H9 (cell line): ENCODE data around the gene VPS16. TPM values are rescaled to one million over a fixed set of nuclear protein-coding genes. Genes with fewer than 3 reads are reported as not detected.

Source experiments
- DNase-seq: peaks from one replicate; pipeline ENCODE4 v3.0.0-alpha.2; 2017
- H2AFZ ChIP-seq: one replicate; pipeline ENCODE4 v1.6.1; 2013; ENCODE audit warnings: mild to moderate bottlenecking, low read length, control low read depth, moderate library complexity
- H2AK5ac ChIP-seq: 2 replicates; pipeline ENCODE4 v1.6.1; 2013; ENCODE audit warnings: low read length, control low read depth, mixed read lengths; ENCODE audit not compliant: insufficient read length
- H2BK120ac ChIP-seq: one replicate; pipeline ENCODE4 v1.6.1; 2013; ENCODE audit warnings: low read depth, mild to moderate bottlenecking, low read length, control low read depth, inconsistent platforms; ENCODE audit not compliant: poor library complexity, severe bottlenecking
- H2BK12ac ChIP-seq: 2 replicates; pipeline ENCODE4 v1.6.1; 2013; ENCODE audit warnings: low read length, control low read depth, mixed read lengths, low read depth; ENCODE audit not compliant: insufficient read length
- H2BK15ac ChIP-seq: 2 replicates; pipeline ENCODE4 v1.6.1; 2013; ENCODE audit warnings: low read depth, low read length, control low read depth
- H2BK20ac ChIP-seq: one replicate; pipeline ENCODE4 v1.6.1; 2013; ENCODE audit warnings: low read depth, mild to moderate bottlenecking, low read length, control low read depth, inconsistent platforms; ENCODE audit not compliant: poor library complexity, severe bottlenecking
- H2BK5ac ChIP-seq: 2 replicates; pipeline ENCODE4 v1.6.1; 2013; ENCODE audit warnings: low read length, control low read depth, mixed read lengths; ENCODE audit not compliant: insufficient read length
- H3K14ac ChIP-seq: 2 replicates; pipeline ENCODE4 v1.6.1; 2013; ENCODE audit warnings: low read length, control low read depth; ENCODE audit not compliant: insufficient read depth
- H3K18ac ChIP-seq: 2 replicates; pipeline ENCODE4 v1.6.1; 2013; ENCODE audit warnings: low read depth, mild to moderate bottlenecking, mixed read lengths, low read length, control low read depth; ENCODE audit not compliant: insufficient read length
- H3K23ac ChIP-seq: 2 replicates; pipeline ENCODE4 v1.6.1; 2013; ENCODE audit warnings: low read length, control low read depth, mixed read lengths, low read depth; ENCODE audit not compliant: insufficient read length
- H3K23me2 ChIP-seq: 2 replicates; pipeline ENCODE4 v1.6.1; 2013; ENCODE audit warnings: low read depth, mild to moderate bottlenecking, mixed read lengths, low read length, control low read depth; ENCODE audit not compliant: insufficient read length, poor library complexity, severe bottlenecking
- H3K27ac ChIP-seq: 2 replicates; pipeline ENCODE4 v1.5.1; 2013; ENCODE audit warnings: low read length, control low read depth, mixed read lengths, low read depth; ENCODE audit not compliant: insufficient read length
- H3K27me3 ChIP-seq: 2 replicates; pipeline ENCODE4 v1.6.1; 2013; ENCODE audit warnings: low read length, control low read depth, inconsistent platforms; ENCODE audit not compliant: insufficient read depth
- H3K4ac ChIP-seq: 2 replicates; pipeline ENCODE4 v1.6.1; 2013; ENCODE audit warnings: low read depth, mild to moderate bottlenecking, control low read depth, inconsistent platforms, low read length, moderate library complexity
- H3K4me1 ChIP-seq: 2 replicates; pipeline ENCODE4 v1.6.1; 2013; ENCODE audit warnings: low read length, control low read depth, inconsistent platforms; ENCODE audit not compliant: insufficient read depth
- H3K4me2 ChIP-seq: 2 replicates; pipeline ENCODE4 v1.6.1; 2013; ENCODE audit warnings: low read length, control low read depth, mixed read lengths; ENCODE audit not compliant: insufficient read length, insufficient read depth
- H3K56ac ChIP-seq: 2 replicates; pipeline ENCODE4 v1.6.1; 2013; ENCODE audit warnings: low read depth, mild to moderate bottlenecking, mixed read lengths, low read length, control low read depth; ENCODE audit not compliant: insufficient read length
- H3K79me1 ChIP-seq: 2 replicates; pipeline ENCODE4 v1.6.1; 2013; ENCODE audit warnings: low read depth, mild to moderate bottlenecking, moderate library complexity, low read length, control low read depth, inconsistent platforms; ENCODE audit not compliant: insufficient read depth, poor library complexity, severe bottlenecking
- H3K79me2 ChIP-seq: 2 replicates; pipeline ENCODE4 v1.6.1; 2013; ENCODE audit warnings: low read length, control low read depth, inconsistent platforms; ENCODE audit not compliant: insufficient read depth
- H3K9ac ChIP-seq: 2 replicates; pipeline ENCODE4 v1.6.1; 2013; ENCODE audit warnings: low read length, control low read depth, mixed read lengths; ENCODE audit not compliant: insufficient read length; ENCODE audit errors: extremely low read depth
- H3K9me3 ChIP-seq: one replicate; pipeline ENCODE4 v1.6.1; 2013; ENCODE audit warnings: low read depth, low read length, inconsistent platforms; ENCODE audit not compliant: control insufficient read depth
- H3T11ph ChIP-seq: one replicate; pipeline ENCODE4 v1.6.1; 2013; ENCODE audit warnings: mild to moderate bottlenecking, low read length, control low read depth, inconsistent platforms
- H4K20me1 ChIP-seq: one replicate; pipeline ENCODE4 v1.6.1; 2013; ENCODE audit not compliant: control insufficient read depth, insufficient read length, insufficient read depth
- H4K5ac ChIP-seq: 2 replicates; pipeline ENCODE4 v1.6.1; 2013; ENCODE audit warnings: low read depth, mild to moderate bottlenecking, mixed read lengths, low read length, control low read depth; ENCODE audit not compliant: insufficient read length
- H4K8ac ChIP-seq: replicated peaks from 2 replicates; pipeline ENCODE4 v1.6.1; 2013; ENCODE audit warnings: low read length, control low read depth, mixed read lengths, low read depth; ENCODE audit not compliant: insufficient read length
- H4K91ac ChIP-seq: 2 replicates; pipeline ENCODE4 v1.6.1; 2013; ENCODE audit warnings: low read depth, mild to moderate bottlenecking, moderate library complexity, mixed read lengths, low read length, control low read depth; ENCODE audit not compliant: insufficient read length
- H3K27ac Mint-ChIP-seq, 3 experiments: 2 replicates in 2 of 3; 3 replicates in 1 of 3; pipeline ENCODE4 v1.8.0; 2020 to 2021; ENCODE audit warnings: mixed read lengths in 3 of 3, mild to moderate bottlenecking in 1 of 3, moderate library complexity in 1 of 3
- H3K27me3 Mint-ChIP-seq: 2 replicates; pipeline ENCODE4 v1.8.0; 2021; ENCODE audit warnings: low read depth, mild to moderate bottlenecking, moderate library complexity, mixed read lengths
- H3K36me3 Mint-ChIP-seq, 3 experiments: 2 replicates in 2 of 3; 3 replicates in 1 of 3; pipeline ENCODE4 v1.8.0; 2020 to 2021; ENCODE audit warnings: low read depth in 3 of 3, mixed read lengths in 3 of 3; ENCODE audit not compliant: insufficient read depth in 1 of 3
- H3K4me1 Mint-ChIP-seq, 2 experiments: 2 replicates each; pipeline ENCODE4 v1.8.0; 2020; ENCODE audit warnings: mixed read lengths in 2 of 2
- H3K4me3 Mint-ChIP-seq, 2 experiments: 2 replicates in 1 of 2; 3 replicates in 1 of 2; pipeline ENCODE4 v1.8.0; 2020 to 2021; ENCODE audit warnings: mild to moderate bottlenecking in 2 of 2, mixed read lengths in 2 of 2, moderate library complexity in 1 of 2
- H3K9me3 Mint-ChIP-seq, 2 experiments: 2 replicates in 1 of 2; 3 replicates in 1 of 2; pipeline ENCODE4 v1.8.0; 2020; ENCODE audit warnings: mild to moderate bottlenecking in 2 of 2, mixed read lengths in 2 of 2, moderate library complexity in 1 of 2
- CTCF ChIP-seq: fragments of 200-600 bp; sonication (generic); conservative IDR thresholded peaks from 3 replicates; pipeline ENCODE4 v1.8.0; 2021; ENCODE audit warnings: antibody characterized with exemption, mild to moderate bottlenecking
- WGBS: extraction: QIAGEN DNeasy Blood & Tissue Kit; methylation state at CpG from one replicate; pipeline ENCODE4 v1.1.7; 2013; ENCODE audit warnings: missing lambda C conversion rate, low lambda C conversion rate, mixed read lengths; ENCODE audit not compliant: insufficient read length; ENCODE audit errors: extremely low coverage; 5-methylcytosine and 5-hydroxymethylcytosine counted together
- total RNA-seq: library from RNA; stranded (reverse); gene quantifications from 2 replicates; pipeline ENCODE4 v1.2.1, GENCODE V29; 2021

VPS16 gene
- total RNA-seq, 1 experiment from 2014 or later = 32.1 TPM

- Histone ChIP-seq H2AFZ (no peak overlapping the region), H2BK20ac (no peak overlapping the region), H2BK15ac (no peak overlapping the region), H3K4me2 (no peak overlapping the region), H3K27ac (no peak overlapping the region), H3K79me1 (no peaks in the 10 kb centered on the region), H3K23me2 (no peaks in the 10 kb centered on the region), H3K27me3 (no peaks in the 10 kb centered on the region), H3K79me2 (no peaks in the 10 kb centered on the region), H3K18ac (no peak overlapping the region), H4K5ac (no peak overlapping the region), H2BK5ac (no peak overlapping the region), H3K4ac (no peak overlapping the region), H4K8ac (no peak overlapping the region), H3K9me3 (no peaks in the 10 kb centered on the region), H4K91ac (no peak overlapping the region), H4K20me1 (no peaks in the 10 kb centered on the region), H2BK12ac (no peak overlapping the region), H2AK5ac (no peak overlapping the region), H3K9ac (no peak overlapping the region), H2BK120ac (no peak overlapping the region), H3K4me1 (no peaks in the 10 kb centered on the region), H3K56ac (no peak overlapping the region), H3K14ac (no peak overlapping the region), H3K23ac (no peak overlapping the region), H3T11ph (no peak overlapping the region)
- Mint-ChIP-seq H3K27ac (peak overlapping the region in 2 of 3 experiments; percentile 20 to 61; a peak in 1 of 7 replicates), H3K27me3 (peaks cover 2% of the 10 kb centered on the region; the same call in 1 of the 2 replicates), H3K9me3 (no peaks in the 10 kb centered on the region), H3K4me1 (no peaks in the 10 kb centered on the region), H3K36me3 (peaks cover 4 to 24% (median 7%) of the 10 kb centered on the region in 3 experiments; a peak in 5 of 7 replicates), H3K4me3 (no peak overlapping the region)
- no peak for DNase-seq
- TF ChIP-seq CTCF = no peak
- WGBS = no CpG with 5 or more reads among the region's 12 CpGs
Measured at GRCh38 chr20:2864626-2865025, 24.1 kb downstream of the VPS16 start.
